ENCODE measurements around the gene CRIP2.

GRCh38 chr14:105449276-105450122 is 25.1 kb upstream of the CRIP2 start:
- TF ChIP-seq POLR2AphosphoS5 (IDR thresholded peaks at IDR 0.05; ENCODE audit: insufficient read depth, low read depth, low read length) (no peak), CTCF (IDR thresholded peaks at IDR 0.05; ENCODE audit: extremely low read depth in 1 of 2, insufficient read depth in 1 of 2, low read depth in 1 of 2, low read length in 2 of 2) (no peak), MAX (IDR thresholded peaks at IDR 0.05; ENCODE audit: insufficient read depth, insufficient read length) (no peak), MYC (IDR thresholded peaks at IDR 0.05; ENCODE audit: low read depth, low read length) (no peak), GATA2 (IDR thresholded peaks at IDR 0.05; ENCODE audit: insufficient read depth, insufficient read length, low read depth, low read length) (no peak)

Data from endothelial cell of umbilical vein (primary cell).